ENCODE results near the gene CADPS.

Gene CADPS

DNA sequence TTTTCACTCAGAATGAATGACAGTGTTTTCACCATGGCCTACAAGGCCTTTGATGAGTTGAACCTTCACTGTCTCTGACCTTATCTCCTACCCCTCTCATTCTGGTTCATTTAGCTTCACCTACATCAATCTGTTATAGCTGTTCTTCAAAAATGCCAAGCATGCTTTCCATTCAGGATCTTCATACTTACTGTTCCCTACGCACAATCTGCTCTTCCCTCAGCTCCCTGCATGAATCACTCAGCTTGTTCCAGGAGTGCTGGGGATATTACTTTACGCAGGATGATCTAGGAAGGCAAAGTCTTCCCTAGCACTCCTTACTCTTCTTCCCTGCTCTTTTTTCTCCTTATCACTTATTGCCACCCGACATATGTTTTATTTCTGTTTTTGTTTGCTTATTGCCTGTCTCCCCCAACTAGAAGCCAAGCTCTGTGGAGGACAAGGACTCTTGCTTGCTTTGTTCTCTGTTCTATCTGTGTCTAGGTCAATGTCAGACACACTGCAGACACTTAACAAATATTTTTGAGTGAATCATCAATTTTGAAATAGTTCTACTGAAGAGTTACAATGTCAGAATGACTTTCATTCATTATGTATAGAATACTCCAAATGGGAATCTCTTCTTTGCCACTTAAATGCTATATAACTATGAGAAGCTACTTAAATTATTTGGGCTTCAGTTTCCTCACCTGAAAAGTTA is 263.5 kb downstream of the CADPS start:
- Histone ChIP-seq H3K4me2 (ENCODE audit: low read depth, low read length, poor library complexity, severe bottlenecking) (no peak overlapping the region), H3K9me3 (ENCODE audit: insufficient read depth, low read depth, low read length) (no peaks in the 10 kb centered on the region), H3F3A (ENCODE audit: low read depth) (no peaks in the 10 kb centered on the region), H3K79me2 (ENCODE audit: insufficient read depth, low read length) (no peaks in the 10 kb centered on the region), H3K4me1 (ENCODE audit: insufficient read depth, low read length, poor library complexity, severe bottlenecking) (no peaks in the 10 kb centered on the region), H3K9ac (ENCODE audit: low read depth, low read length, poor library complexity, severe bottlenecking) (no peak overlapping the region), H2AFZ (ENCODE audit: low read length) (no peak overlapping the region), H3K9me2 (replicated peaks; ENCODE audit: low read depth, low read length) (no peaks in the 10 kb centered on the region), H4K20me1 (ENCODE audit: insufficient read depth, low read length, poor library complexity, severe bottlenecking) (no peaks in the 10 kb centered on the region), H3K27me3 (ENCODE audit: insufficient read depth, low read length, poor library complexity, severe bottlenecking) (no peaks in the 10 kb centered on the region), H3K4me3 (ENCODE audit: low read length, poor library complexity, severe bottlenecking) (no peak overlapping the region), H3K36me3 (ENCODE audit: insufficient read depth, low read length) (no peaks in the 10 kb centered on the region)
- no peak for TF ChIP-seq EZH2phosphoT487 (IDR thresholded peaks at IDR 0.05; ENCODE audit: borderline replicate concordance)
- TF ChIP-seq, protein P1, sequence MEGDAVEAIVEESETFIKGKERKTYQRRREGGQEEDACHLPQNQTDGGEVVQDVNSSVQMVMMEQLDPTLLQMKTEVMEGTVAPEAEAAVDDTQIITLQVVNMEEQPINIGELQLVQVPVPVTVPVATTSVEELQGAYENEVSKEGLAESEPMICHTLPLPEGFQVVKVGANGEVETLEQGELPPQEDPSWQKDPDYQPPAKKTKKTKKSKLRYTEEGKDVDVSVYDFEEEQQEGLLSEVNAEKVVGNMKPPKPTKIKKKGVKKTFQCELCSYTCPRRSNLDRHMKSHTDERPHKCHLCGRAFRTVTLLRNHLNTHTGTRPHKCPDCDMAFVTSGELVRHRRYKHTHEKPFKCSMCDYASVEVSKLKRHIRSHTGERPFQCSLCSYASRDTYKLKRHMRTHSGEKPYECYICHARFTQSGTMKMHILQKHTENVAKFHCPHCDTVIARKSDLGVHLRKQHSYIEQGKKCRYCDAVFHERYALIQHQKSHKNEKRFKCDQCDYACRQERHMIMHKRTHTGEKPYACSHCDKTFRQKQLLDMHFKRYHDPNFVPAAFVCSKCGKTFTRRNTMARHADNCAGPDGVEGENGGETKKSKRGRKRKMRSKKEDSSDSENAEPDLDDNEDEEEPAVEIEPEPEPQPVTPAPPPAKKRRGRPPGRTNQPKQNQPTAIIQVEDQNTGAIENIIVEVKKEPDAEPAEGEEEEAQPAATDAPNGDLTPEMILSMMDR (conservative IDR thresholded peaks at IDR 0.05; ENCODE audit: low read length): no peak

DNA sequence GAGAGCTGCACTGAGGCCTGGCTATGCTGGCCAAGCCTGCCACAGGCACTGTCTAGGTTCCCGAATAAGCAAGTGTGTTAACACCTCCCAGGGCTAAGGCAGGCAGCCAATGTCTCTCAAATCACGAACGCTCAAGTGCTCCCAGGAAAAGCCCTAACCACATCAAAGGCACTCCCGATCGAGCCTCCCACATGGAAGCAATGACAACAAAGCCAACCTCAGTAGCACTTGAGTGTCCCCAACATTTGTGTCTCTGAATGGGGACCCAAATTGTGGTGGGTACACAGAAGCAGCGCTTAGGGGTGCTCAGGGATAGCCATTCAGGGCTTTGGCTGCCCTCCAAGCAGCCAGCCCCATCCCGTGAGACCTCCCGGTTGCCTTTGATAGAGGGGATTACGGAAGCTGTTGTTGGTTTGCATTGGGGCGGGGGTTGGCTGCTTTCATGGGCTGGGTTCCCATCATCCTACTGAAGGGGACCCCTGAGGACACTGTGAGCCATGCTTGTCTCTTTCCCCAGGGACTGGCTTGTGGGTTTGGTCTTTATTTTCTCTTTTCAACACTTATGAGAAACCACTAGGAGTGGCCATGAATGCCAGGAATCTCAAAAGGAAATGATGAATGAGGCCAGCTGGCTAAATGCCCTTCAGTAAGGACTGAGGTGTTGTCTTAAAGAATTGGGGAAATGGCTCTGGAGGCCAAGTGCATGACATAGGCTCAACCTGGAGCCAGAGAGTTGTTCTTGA is 267.8 kb downstream of the CADPS start:
- Histone ChIP-seq H3K9me2 (replicated peaks; ENCODE audit: low read depth, low read length) (no peaks in the 10 kb centered on the region), H3K9ac (ENCODE audit: low read depth, low read length, poor library complexity, severe bottlenecking) (no peak overlapping the region), H4K20me1 (ENCODE audit: insufficient read depth, low read length, poor library complexity, severe bottlenecking) (no peaks in the 10 kb centered on the region), H3K79me2 (ENCODE audit: insufficient read depth, low read length) (no peaks in the 10 kb centered on the region), H3K4me1 (ENCODE audit: insufficient read depth, low read length, poor library complexity, severe bottlenecking) (no peaks in the 10 kb centered on the region), H3K4me3 (ENCODE audit: low read length, poor library complexity, severe bottlenecking) (no peak overlapping the region), H3K4me2 (ENCODE audit: low read depth, low read length, poor library complexity, severe bottlenecking) (no peak overlapping the region), H3F3A (ENCODE audit: low read depth) (no peaks in the 10 kb centered on the region), H3K9me3 (ENCODE audit: insufficient read depth, low read depth, low read length) (no peaks in the 10 kb centered on the region), H3K27me3 (ENCODE audit: insufficient read depth, low read length, poor library complexity, severe bottlenecking) (no peaks in the 10 kb centered on the region), H2AFZ (ENCODE audit: low read length) (no peak overlapping the region), H3K36me3 (ENCODE audit: insufficient read depth, low read length) (no peaks in the 10 kb centered on the region)
- no peak for TF ChIP-seq EZH2phosphoT487 (IDR thresholded peaks at IDR 0.05; ENCODE audit: borderline replicate concordance)

DNA sequence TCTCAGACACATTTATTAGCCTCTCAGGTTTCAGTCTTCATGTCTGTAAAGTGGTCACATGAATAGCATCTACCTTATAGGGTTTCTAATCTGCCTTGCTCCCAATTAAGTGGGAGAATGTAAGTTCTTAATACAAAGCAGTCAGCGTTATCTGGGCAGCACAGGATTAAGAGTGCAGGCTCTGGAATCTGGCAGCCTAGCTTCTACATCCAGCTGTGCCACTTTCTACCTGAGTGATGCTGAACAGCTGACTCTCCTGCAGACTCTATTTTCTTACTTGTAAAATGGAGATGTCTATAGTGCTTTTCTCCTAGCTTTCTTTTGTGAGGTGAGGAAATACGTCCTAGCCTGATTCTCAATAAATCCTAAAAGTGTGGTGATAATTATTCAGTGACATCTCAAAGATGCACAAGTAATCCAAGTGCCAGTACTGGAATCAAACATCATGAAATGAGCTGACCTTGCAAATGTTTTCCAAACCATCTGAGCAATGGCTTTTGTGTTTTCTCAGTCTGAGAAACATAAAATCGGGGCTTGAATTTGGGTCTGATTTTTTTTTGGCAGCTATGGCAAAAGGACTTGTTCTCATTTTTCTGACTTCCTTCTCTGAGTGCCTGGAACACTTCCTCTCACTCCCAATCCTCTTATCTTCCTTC is 269.7 kb downstream of the CADPS start:
- H3K27me3 ChIP-seq (ENCODE audit: insufficient read depth, low read length, poor library complexity, severe bottlenecking): no peaks in the 10 kb centered on the region
- no peak overlapping the region for H3K4me3 ChIP-seq (ENCODE audit: low read length, poor library complexity, severe bottlenecking)
- H3K9me2 ChIP-seq (replicated peaks; ENCODE audit: low read depth, low read length): no peaks in the 10 kb centered on the region
- no peaks in the 10 kb centered on the region for H3F3A ChIP-seq (ENCODE audit: low read depth)
- H3K36me3 ChIP-seq (ENCODE audit: insufficient read depth, low read length): no peaks in the 10 kb centered on the region
- no peak overlapping the region for H3K9ac ChIP-seq (ENCODE audit: low read depth, low read length, poor library complexity, severe bottlenecking)
- TF ChIP-seq, protein P1 (conservative IDR thresholded peaks at IDR 0.05; ENCODE audit: low read length): no peak
- no peak for TF ChIP-seq EZH2phosphoT487 (IDR thresholded peaks at IDR 0.05; ENCODE audit: borderline replicate concordance)
- H3K4me1 ChIP-seq (ENCODE audit: insufficient read depth, low read length, poor library complexity, severe bottlenecking): no peaks in the 10 kb centered on the region
- no peak overlapping the region for H2AFZ ChIP-seq (ENCODE audit: low read length)
- H4K20me1 ChIP-seq (ENCODE audit: insufficient read depth, low read length, poor library complexity, severe bottlenecking): no peaks in the 10 kb centered on the region
- no peaks in the 10 kb centered on the region for H3K9me3 ChIP-seq (ENCODE audit: insufficient read depth, low read depth, low read length)
- H3K4me2 ChIP-seq (ENCODE audit: low read depth, low read length, poor library complexity, severe bottlenecking): no peak overlapping the region
- H3K79me2 ChIP-seq (ENCODE audit: insufficient read depth, low read length): no peaks in the 10 kb centered on the region

Data from Loucy (cell line).